ENCODE results near the gene AGPAT4. TPM values are rescaled to one million over a fixed set of nuclear protein-coding genes. Genes with fewer than 3 reads are reported as not detected.

The AGPAT4 gene
- total and polyA plus RNA-seq, 2 of the 13 experiments (the other 11 are each of a cell fraction or from before 2014, with no cell fraction given): 0.07 to 0.13 TPM

- peak; percentile 69 for TF ChIP-seq ZNF687 (CRISPR knock-in tag; IDR thresholded peaks at IDR 0.05)
- 0 out of 2 replicates have a peak, but pooled peaks have one; percentile 2 for TF ChIP-seq ZNF124 (CRISPR knock-in tag; IDR thresholded peaks at IDR 0.05)
- TF ChIP-seq ZNF570 (CRISPR knock-in tag; IDR thresholded peaks at IDR 0.05; ENCODE audit: borderline replicate concordance): no peak
- no peak for TF ChIP-seq SMAD1 (CRISPR knock-in tag; IDR thresholded peaks at IDR 0.05; ENCODE audit: borderline replicate concordance, low read depth)
- TF ChIP-seq STAT6 (CRISPR knock-in tag; IDR thresholded peaks at IDR 0.05; ENCODE audit: borderline replicate concordance): no peak
- no peak for TF ChIP-seq ZNF619 (CRISPR knock-in tag; IDR thresholded peaks at IDR 0.05)
- TF ChIP-seq ZSCAN25 (CRISPR knock-in tag; IDR thresholded peaks at IDR 0.05): peak; percentile 70; the same call in 1 of the 2 replicates
- no peak for TF ChIP-seq NFIB (CRISPR knock-in tag; IDR thresholded peaks at IDR 0.05; ENCODE audit: borderline replicate concordance)
- TF ChIP-seq ELK4 (CRISPR knock-in tag; IDR thresholded peaks at IDR 0.05; ENCODE audit: borderline replicate concordance): no peak
- no peak for TF ChIP-seq MTF1 (CRISPR knock-in tag; IDR thresholded peaks at IDR 0.05)
- peak; percentile 51; the same call in 1 of the 2 replicates for TF ChIP-seq PITX1 (CRISPR knock-in tag; IDR thresholded peaks at IDR 0.05)
- TF ChIP-seq GMEB1 (CRISPR knock-in tag; IDR thresholded peaks at IDR 0.05; ENCODE audit: borderline replicate concordance): no peak; the same call in 1 of the 2 replicates
- TF ChIP-seq PCBP2 (optimal IDR thresholded peaks at IDR 0.05; ENCODE audit: low read depth, low read length, poor library complexity, severe bottlenecking): no peak
- TF ChIP-seq ZNF709 (CRISPR knock-in tag; IDR thresholded peaks at IDR 0.05): no peak
- TF ChIP-seq MAX (IDR thresholded peaks at IDR 0.05): peak; percentile 62
- no peak for TF ChIP-seq SUZ12 (IDR thresholded peaks at IDR 0.05; ENCODE audit: low read depth, low read length)
These were observed 137.9 kb downstream of the AGPAT4 start (continued) for GRCh38 chr6:161135695-161136591.

All from HepG2 (cell line).